H1 (cell line): Measurements from ENCODE around the gene C19orf53. TPM values are rescaled to one million over a fixed set of nuclear protein-coding genes. Genes with fewer than 3 reads are reported as not detected.

Source experiments
- BCL11A ChIP-seq, 2 experiments: IDR thresholded peaks; one replicate each; pipeline ENCODE4 v1.6.1; 2011; ENCODE audit warnings: low read depth in 2 of 2, low read length in 2 of 2, mild to moderate bottlenecking in 2 of 2
- CHD7 ChIP-seq: fragments of 300-600 bp; sonication (generic); IDR thresholded peaks from 2 replicates; pipeline ENCODE4 v1.7.1; 2012; ENCODE audit warnings: low read length, moderate library complexity, mild to moderate bottlenecking, inconsistent platforms; ENCODE audit not compliant: insufficient replicate concordance
- CTBP2 ChIP-seq: IDR thresholded peaks from 2 replicates; pipeline ENCODE4 v1.7.0; 2011; ENCODE audit warnings: borderline replicate concordance, mild to moderate bottlenecking, moderate library complexity, mixed read lengths, low read length; ENCODE audit not compliant: insufficient read depth, insufficient read length
- EP300 ChIP-seq, 2 experiments: IDR thresholded peaks; 1 replicate in 1 of 2; 2 replicates in 1 of 2; pipeline ENCODE4 v1.6.1; 2011 to 2012; ENCODE audit warnings: low read depth in 2 of 2, low read length in 2 of 2, mild to moderate bottlenecking in 2 of 2, borderline replicate concordance in 1 of 2, inconsistent platforms in 1 of 2, moderate library complexity in 1 of 2
- JUN ChIP-seq: IDR thresholded peaks from 2 replicates; pipeline ENCODE4 v1.6.1; 2011; ENCODE audit warnings: low read depth, mild to moderate bottlenecking, improper control_type of control experiment, low read length
- KDM4A ChIP-seq: IDR thresholded peaks from one replicate; pipeline ENCODE4 v1.7.1; 2012; ENCODE audit warnings: low read depth, mild to moderate bottlenecking, moderate library complexity, low read length, inconsistent platforms; ENCODE audit not compliant: severe bottlenecking
- SP1 ChIP-seq: IDR thresholded peaks from 2 replicates; pipeline ENCODE4 v1.6.1; 2011; ENCODE audit warnings: low read depth, low read length
- SRF ChIP-seq: IDR thresholded peaks from 2 replicates; pipeline ENCODE4 v1.6.1; 2011; ENCODE audit warnings: mild to moderate bottlenecking, low read depth, low read length, moderate library complexity
- polyA plus RNA-seq, 7 experiments: library from polyadenylated mRNA; depleted of rRNA in 3 of 7; stranded (reverse) in 5 of 7; unstranded in 2 of 7; fragments of >200 nt in 5 of 7; fragments of 200-250 nt in 2 of 7; gene quantifications; 1 replicate in 5 of 7; 2 replicates in 1 of 7; 4 replicates in 1 of 7; pipeline versions ENCODE4 v1.2.1 to v1.2.3, GENCODE V29; 2011 to 2013; ENCODE audit warnings: missing spikeins in 2 of 7, mixed read lengths in 2 of 7
- total RNA-seq: library from RNA; stranded (reverse); fragmentation: NEBNext Ultra II Directional; extraction: Animal tissue kit (Norgen Biotek cat#: 25700); gene quantifications from 2 replicates; pipeline ENCODE4 v1.2.1, GENCODE V29; 2021
- TF ChIP-seq, protein P1 (sequence below): IDR thresholded peaks from 2 replicates; pipeline ENCODE4 v1.6.1; 2011; ENCODE audit warnings: low read depth, mild to moderate bottlenecking, low read length; ENCODE audit not compliant: insufficient read depth

C19orf53 gene
- total and polyA plus RNA-seq, 2 of the 8 experiments (the other 6 are each of a cell fraction or from before 2014, with no cell fraction given), result 104 to 169 TPM

DNA sequence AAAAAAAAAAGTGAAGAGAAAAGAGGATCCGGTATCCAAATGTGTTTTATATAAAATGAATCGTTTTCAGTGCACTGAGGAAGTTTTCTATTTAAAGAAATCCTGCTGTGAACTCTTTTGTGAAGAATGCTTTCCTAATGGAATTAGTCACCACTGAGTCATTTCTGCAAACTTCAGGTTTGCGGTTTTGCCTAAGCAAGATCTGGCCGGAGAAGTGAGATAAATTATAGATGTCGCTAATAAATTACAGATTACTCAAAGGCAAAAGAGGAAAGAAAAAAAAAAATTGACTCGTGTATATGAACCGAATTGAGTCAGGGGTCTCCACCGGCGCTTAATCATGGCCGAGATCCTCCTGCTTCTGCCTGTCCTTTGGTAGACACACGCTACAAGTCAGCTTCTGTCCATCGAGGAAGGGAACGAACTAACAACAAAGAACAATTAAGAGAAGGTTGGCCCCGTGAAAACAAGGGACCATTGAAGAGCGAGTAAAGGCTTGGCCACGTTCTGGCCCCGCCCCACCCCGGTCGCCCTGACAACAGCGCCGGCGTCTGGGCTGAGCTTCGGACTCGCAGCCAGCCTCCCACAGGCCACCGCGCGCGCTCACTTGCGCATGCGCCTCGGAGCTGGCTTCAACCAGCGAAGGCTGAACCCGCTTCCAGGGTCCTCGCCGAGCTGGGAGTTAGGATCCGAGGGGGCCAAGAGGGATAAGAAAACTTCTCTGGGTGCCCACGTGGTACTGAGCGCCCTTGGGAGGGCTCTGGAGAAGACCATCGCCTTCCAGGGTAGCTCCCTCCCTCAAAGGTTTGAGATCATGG, 42.9 kb upstream of the C19orf53 start (continued):
- TF ChIP-seq BCL11A (IDR thresholded peaks at IDR 0.05; ENCODE audit: low read depth in 2 of 2, low read length in 2 of 2), result no peak
- no peak for TF ChIP-seq CHD7
- no peak for TF ChIP-seq SP1
- TF ChIP-seq, protein P1, sequence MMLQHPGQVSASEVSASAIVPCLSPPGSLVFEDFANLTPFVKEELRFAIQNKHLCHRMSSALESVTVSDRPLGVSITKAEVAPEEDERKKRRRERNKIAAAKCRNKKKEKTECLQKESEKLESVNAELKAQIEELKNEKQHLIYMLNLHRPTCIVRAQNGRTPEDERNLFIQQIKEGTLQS, result no peak
- no peak for TF ChIP-seq CTBP2
- TF ChIP-seq JUN, result no peak
- TF ChIP-seq EP300 (IDR thresholded peaks at IDR 0.05; ENCODE audit: borderline replicate concordance in 1 of 2, low read depth in 2 of 2, low read length in 2 of 2), result no peak
- TF ChIP-seq KDM4A, result peak; percentile 39
- no peak for TF ChIP-seq SRF
